Right lobe of liver (tissue), 6 donors: Measurements from ENCODE around the gene ADAMTS16. TPM values are rescaled to one million over a fixed set of nuclear protein-coding genes. Genes with fewer than 3 reads are reported as not detected.

Source experiments
- ATAC-seq, 4 donors: fragments of 200-7000 bp; cut with Tn5 transposase; one replicate each; pipeline ENCODE4 v1.9.1; 2020; ENCODE audit warnings: mild to moderate bottlenecking in 4 of 4, moderate library complexity in 4 of 4
- DNase-seq, 3 donors: peaks; one replicate each; pipeline ENCODE4 v3.0.0-alpha.2; 2020
- H3K27ac ChIP-seq, 3 donors: fragments of 200-600 bp; one replicate each; pipeline ENCODE4 v1.8.0; 2022
- H3K27me3 ChIP-seq, 2 donors: fragments of 200-600 bp; one replicate each; pipeline ENCODE4 v1.8.0; 2022
- H3K36me3 ChIP-seq, 4 donors: fragments of 200-600 bp; sonication (generic) in 1 of 4; one replicate each; pipeline versions ENCODE4 v1.5.1 to v1.8.0; 2017 to 2022; ENCODE audit warnings: control low read depth in 1 of 4
- H3K4me1 ChIP-seq, 4 donors: fragments of 200-600 bp; sonication (generic) in 1 of 4; one replicate each; pipeline versions ENCODE4 v1.5.1 to v1.8.0; 2017 to 2022; ENCODE audit warnings: control low read depth in 1 of 4
- H3K4me3 ChIP-seq, 3 donors: fragments of 200-600 bp; one replicate each; pipeline ENCODE4 v1.8.0; 2022
- H3K9me3 ChIP-seq, 4 donors: fragments of 200-600 bp; sonication (generic) in 1 of 4; one replicate each; pipeline versions ENCODE4 v1.5.1 to v1.8.0; 2017 to 2022; ENCODE audit warnings: control low read depth in 1 of 4
- POLR2A ChIP-seq: fragments of 450-650 bp; IDR thresholded peaks from one replicate; pipeline ENCODE4 v1.6.1; 2017; ENCODE audit warnings: antibody characterized with exemption, mild to moderate bottlenecking
- WGBS: methylation state at CpG from one replicate; pipeline ENCODE4 v1.1.6; 2018; ENCODE audit warnings: low coverage, low lambda C conversion rate; ENCODE audit not compliant: insufficient coverage; ENCODE audit errors: missing lambda C conversion rate; 5-methylcytosine and 5-hydroxymethylcytosine counted together
- intact Hi-C, 2 donors: fragments of 100-400 bp; cut with DNase I; formaldehyde crosslinking; loops; one replicate each; pipeline versions ENCODE4 v1.11.2 to v1.14.1; 2022
- total RNA-seq, 6 experiments: library from RNA; depleted of rRNA in 2 of 6; stranded (reverse); fragments of >200 nt in 2 of 6; fragmentation: NEBNext Ultra II Directional in 3 of 6; extraction: Animal tissue kit (Norgen Biotek cat#: 25700) in 3 of 6; gene quantifications; one replicate each; pipeline versions ENCODE4 v1.1.0 to v1.2.4, GENCODE V29; 2016 to 2023
- TF ChIP-seq, protein P1 (sequence below), 4 donors: fragments of 200-600 bp in 3 of 4; fragments of 450-650 bp in 1 of 4; IDR thresholded peaks; one replicate each; pipeline versions ENCODE4 v1.5.1 to v1.8.0; 2016 to 2022; ENCODE audit warnings: antibody characterized with exemption in 4 of 4, mild to moderate bottlenecking in 2 of 4
- donor health status: DM: no; HTN: yes; CAD: no.
- donor health status: DM: no; HTN: no; CAD: no.
- donor health status: DM: no; HTN: no; CAD: no.
- donor health status: DM: no; HTN: yes; CAD: no.
- donor health status: DM: no; HTN: yes; CAD: no.

The ADAMTS16 gene
- total RNA-seq, 6 experiments from 2014 or later = not detected

DNA sequence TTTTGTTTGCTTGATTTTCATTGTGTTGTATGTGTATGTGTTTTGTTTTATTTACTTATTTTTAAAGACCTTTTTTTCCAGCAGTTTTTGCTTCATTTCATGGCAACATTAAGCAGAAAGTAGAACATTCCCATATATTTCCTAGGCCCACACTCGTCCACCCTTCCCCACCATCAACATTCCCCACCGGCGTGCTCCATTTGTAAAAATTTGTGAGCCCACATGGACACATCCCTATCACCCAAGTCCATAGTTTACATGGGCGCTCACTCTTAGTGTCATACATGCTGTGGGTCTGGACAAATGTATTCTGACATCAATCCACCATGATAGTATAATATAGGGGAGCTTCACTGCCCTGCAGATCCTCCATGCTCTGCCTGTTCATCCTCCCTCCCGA is 133.8 kb downstream of the ADAMTS16 start:
- WGBS = 90% methylated on average over 5 of the region's 5 CpGs
- DNase-seq (no peak), ATAC-seq (no peak)
- no peaks in the 10 kb centered on the region for H3K27me3 ChIP-seq
- H3K4me1 ChIP-seq = no peaks in the 10 kb centered on the region
- intact Hi-C loops = no loop called here
- TF ChIP-seq, protein P1, sequence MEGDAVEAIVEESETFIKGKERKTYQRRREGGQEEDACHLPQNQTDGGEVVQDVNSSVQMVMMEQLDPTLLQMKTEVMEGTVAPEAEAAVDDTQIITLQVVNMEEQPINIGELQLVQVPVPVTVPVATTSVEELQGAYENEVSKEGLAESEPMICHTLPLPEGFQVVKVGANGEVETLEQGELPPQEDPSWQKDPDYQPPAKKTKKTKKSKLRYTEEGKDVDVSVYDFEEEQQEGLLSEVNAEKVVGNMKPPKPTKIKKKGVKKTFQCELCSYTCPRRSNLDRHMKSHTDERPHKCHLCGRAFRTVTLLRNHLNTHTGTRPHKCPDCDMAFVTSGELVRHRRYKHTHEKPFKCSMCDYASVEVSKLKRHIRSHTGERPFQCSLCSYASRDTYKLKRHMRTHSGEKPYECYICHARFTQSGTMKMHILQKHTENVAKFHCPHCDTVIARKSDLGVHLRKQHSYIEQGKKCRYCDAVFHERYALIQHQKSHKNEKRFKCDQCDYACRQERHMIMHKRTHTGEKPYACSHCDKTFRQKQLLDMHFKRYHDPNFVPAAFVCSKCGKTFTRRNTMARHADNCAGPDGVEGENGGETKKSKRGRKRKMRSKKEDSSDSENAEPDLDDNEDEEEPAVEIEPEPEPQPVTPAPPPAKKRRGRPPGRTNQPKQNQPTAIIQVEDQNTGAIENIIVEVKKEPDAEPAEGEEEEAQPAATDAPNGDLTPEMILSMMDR (IDR thresholded peaks at IDR 0.05) = no peak
- TF ChIP-seq POLR2A = no peak
- H3K36me3 ChIP-seq = no peaks in the 10 kb centered on the region
- H3K27ac ChIP-seq = no peak overlapping the region
- no peak overlapping the region for H3K4me3 ChIP-seq
- H3K9me3 ChIP-seq = no peaks in the 10 kb centered on the region

DNA sequence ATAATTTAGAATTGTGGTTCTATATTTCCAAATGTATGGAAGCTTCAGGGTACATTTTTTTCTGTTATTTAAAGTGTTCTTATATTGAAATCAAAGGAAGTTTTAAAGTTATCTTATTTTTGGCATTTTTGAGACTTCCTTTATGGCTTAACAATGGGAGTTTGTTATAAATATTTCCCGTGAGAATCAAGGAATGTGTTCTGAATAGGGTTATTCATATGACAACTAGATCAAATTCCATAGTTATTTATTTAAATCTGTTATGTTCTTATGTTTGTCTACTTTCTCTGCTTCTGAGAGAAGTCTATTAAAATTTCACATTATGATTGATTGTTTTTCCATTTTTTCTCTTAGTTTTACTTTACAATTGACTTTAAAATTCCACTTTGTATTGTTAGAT is 135.1 kb downstream of the ADAMTS16 start:
- DNase-seq (no peak), ATAC-seq (no peak)
- H3K9me3 ChIP-seq = no peaks in the 10 kb centered on the region
- no peaks in the 10 kb centered on the region for H3K36me3 ChIP-seq
- H3K27me3 ChIP-seq = no peaks in the 10 kb centered on the region
- H3K27ac ChIP-seq = no peak overlapping the region
- intact Hi-C loops = no loop called here
- H3K4me3 ChIP-seq = no peak overlapping the region
- TF ChIP-seq POLR2A = no peak
- TF ChIP-seq, protein P1 (IDR thresholded peaks at IDR 0.05) = no peak
- WGBS = 55% methylated on average over 1 of the region's 1 CpG
- no peaks in the 10 kb centered on the region for H3K4me1 ChIP-seq

DNA sequence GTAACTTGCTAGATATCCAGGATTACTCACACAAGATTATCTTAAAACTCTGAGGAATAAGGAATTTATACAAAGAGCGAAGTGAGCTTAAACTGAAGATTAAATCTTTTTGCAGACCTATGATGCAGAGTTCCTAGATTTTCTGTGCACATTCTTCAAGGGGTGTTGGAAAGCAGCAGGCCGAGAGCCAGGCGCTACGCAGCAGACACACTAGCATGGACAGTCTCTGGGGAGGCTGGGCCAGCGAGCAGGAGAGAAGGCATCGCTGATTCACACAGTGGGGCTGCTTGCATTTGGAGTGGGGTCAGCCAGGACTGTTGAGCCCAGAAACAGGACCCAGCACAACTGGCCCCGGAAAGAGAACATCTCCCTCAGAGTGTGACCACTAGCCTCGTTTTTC is 136.3 kb downstream of the ADAMTS16 start:
- Histone ChIP-seq H3K27ac (no peak overlapping the region), H3K4me1 (no peaks in the 10 kb centered on the region), H3K9me3 (no peaks in the 10 kb centered on the region), H3K27me3 (no peaks in the 10 kb centered on the region), H3K4me3 (no peak overlapping the region), H3K36me3 (no peaks in the 10 kb centered on the region)
- DNase-seq (no peak), ATAC-seq (no peak)
- WGBS = 80% methylated on average over 6 of the region's 8 CpGs
- TF ChIP-seq, protein P1 (IDR thresholded peaks at IDR 0.05) = no peak
- TF ChIP-seq POLR2A = no peak
- intact Hi-C loops = no loop called here

DNA sequence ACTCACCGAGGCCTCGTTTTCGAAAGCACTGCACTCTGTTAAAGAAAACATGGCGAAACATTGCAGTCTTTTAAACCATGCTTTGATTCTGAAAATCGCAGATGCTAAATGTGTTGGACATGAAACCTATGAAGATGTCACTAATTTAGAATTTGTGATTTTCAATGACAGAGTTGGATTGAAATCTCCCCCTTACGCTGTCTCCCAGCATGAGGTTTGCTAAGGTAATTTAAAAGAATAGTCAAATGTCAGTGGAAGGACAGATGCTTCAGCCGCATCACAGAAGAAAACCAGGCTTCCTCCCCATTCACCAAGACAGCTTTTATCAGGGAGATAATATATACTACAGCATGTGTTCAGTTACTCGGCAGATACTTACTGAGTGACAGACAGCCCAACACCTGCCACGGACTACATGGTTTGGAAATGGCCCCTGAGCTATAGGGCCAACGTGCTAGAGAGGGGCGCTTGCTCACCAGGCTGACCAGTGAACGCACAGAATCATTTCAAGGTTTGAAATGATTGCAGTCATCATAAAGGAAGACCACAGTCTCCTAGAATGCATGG is 136.9 kb downstream of the ADAMTS16 start:
- H3K36me3 ChIP-seq = no peaks in the 10 kb centered on the region
- DNase-seq = no peak
- TF ChIP-seq, protein P1 (IDR thresholded peaks at IDR 0.05) = no peak
- TF ChIP-seq POLR2A = no peak
- H3K27me3 ChIP-seq = no peaks in the 10 kb centered on the region
- H3K27ac ChIP-seq = no peak overlapping the region
- no peaks in the 10 kb centered on the region for H3K9me3 ChIP-seq
- no peak for ATAC-seq
- no peak overlapping the region for H3K4me3 ChIP-seq
- 77% methylated on average over 10 of the region's 12 CpGs for WGBS
- no peaks in the 10 kb centered on the region for H3K4me1 ChIP-seq
- intact Hi-C loops = no loop called here
